Tibial nerve (tissue), 4 donors: ENCODE results near the gene PTPN9.

ENCODE experiments used
- EP300 ChIP-seq, 2 donors: sonication (generic); formaldehyde crosslinking; IDR thresholded peaks; one replicate each; pipeline ENCODE4 v1.6.1; 2017; ENCODE audit warnings: antibody characterized with exemption in 2 of 2, mild to moderate bottlenecking in 1 of 2
- TF ChIP-seq, protein P1 (sequence below), 5 experiments: fragments of 200-600 bp in 3 of 5; fragments of 450-650 bp in 2 of 5; sonication (generic) in 3 of 5; IDR thresholded peaks; one replicate each; pipeline ENCODE4 v1.5.1; 2016 to 2019; ENCODE audit warnings: antibody characterized with exemption in 5 of 5, mild to moderate bottlenecking in 3 of 5, moderate library complexity in 2 of 5

- TF ChIP-seq, protein P1, sequence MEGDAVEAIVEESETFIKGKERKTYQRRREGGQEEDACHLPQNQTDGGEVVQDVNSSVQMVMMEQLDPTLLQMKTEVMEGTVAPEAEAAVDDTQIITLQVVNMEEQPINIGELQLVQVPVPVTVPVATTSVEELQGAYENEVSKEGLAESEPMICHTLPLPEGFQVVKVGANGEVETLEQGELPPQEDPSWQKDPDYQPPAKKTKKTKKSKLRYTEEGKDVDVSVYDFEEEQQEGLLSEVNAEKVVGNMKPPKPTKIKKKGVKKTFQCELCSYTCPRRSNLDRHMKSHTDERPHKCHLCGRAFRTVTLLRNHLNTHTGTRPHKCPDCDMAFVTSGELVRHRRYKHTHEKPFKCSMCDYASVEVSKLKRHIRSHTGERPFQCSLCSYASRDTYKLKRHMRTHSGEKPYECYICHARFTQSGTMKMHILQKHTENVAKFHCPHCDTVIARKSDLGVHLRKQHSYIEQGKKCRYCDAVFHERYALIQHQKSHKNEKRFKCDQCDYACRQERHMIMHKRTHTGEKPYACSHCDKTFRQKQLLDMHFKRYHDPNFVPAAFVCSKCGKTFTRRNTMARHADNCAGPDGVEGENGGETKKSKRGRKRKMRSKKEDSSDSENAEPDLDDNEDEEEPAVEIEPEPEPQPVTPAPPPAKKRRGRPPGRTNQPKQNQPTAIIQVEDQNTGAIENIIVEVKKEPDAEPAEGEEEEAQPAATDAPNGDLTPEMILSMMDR (IDR thresholded peaks at IDR 0.05), result no peak
- TF ChIP-seq EP300 (IDR thresholded peaks at IDR 0.05), result no peak
Measured at GRCh38 chr15:75425966-75426500, 153.1 kb downstream of the PTPN9 start.
